ENCODE measurements around the gene COL27A1.

COL27A1 gene

GRCh38 chr9:114296338-114296737 is 141.0 kb downstream of the COL27A1 start:
- no peak overlapping the region for H2AK5ac ChIP-seq (ENCODE audit: low read length)
- no peaks in the 10 kb centered on the region for H3K27me3 ChIP-seq (ENCODE audit: insufficient read depth, low read length)
- H3K9me3 ChIP-seq (ENCODE audit: insufficient read depth, low read depth, low read length) = peaks cover 2% of the 10 kb centered on the region
- H3K18ac ChIP-seq (ENCODE audit: low read length) = no peak overlapping the region
- H3K27ac ChIP-seq (ENCODE audit: low read depth, low read length) = no peak overlapping the region
- H2BK5ac ChIP-seq (ENCODE audit: low read depth, low read length, poor library complexity) = no peak overlapping the region
- no peak overlapping the region for H3K14ac ChIP-seq (ENCODE audit: low read length)
- no peak overlapping the region for H2BK120ac ChIP-seq (ENCODE audit: insufficient read depth, low read length, poor library complexity)
- H3K4me1 ChIP-seq (ENCODE audit: control insufficient read depth in 1 of 2, insufficient read depth in 2 of 2, low read length in 2 of 2) = peaks cover 0 to 3% of the 10 kb centered on the region in 2 experiments
- H3K9ac ChIP-seq (ENCODE audit: low read length) = no peak overlapping the region
- no peak overlapping the region for H2BK12ac ChIP-seq (ENCODE audit: low read length)
- no peak overlapping the region for H2AFZ ChIP-seq (ENCODE audit: insufficient read depth, low read length, poor library complexity)
- H3K79me1 ChIP-seq (ENCODE audit: low read length) = no peaks in the 10 kb centered on the region
- H3K4me2 ChIP-seq (ENCODE audit: low read length) = no peak overlapping the region
- WGBS (ENCODE audit: extremely low coverage, insufficient coverage, insufficient read length) = no CpG with 5 or more reads among the region's 1 CpG
- no peak overlapping the region for H4K12ac ChIP-seq (ENCODE audit: low read depth, low read length)
- DNase-seq = no peak
- H4K8ac ChIP-seq (ENCODE audit: low read depth, low read length) = no peak overlapping the region
- peaks cover 32 to 33% of the 10 kb centered on the region in 2 experiments for H3K36me3 ChIP-seq (ENCODE audit: control insufficient read depth in 1 of 2, insufficient read depth in 2 of 2, low read length in 2 of 2)
- no peak overlapping the region for H3K4ac ChIP-seq (ENCODE audit: low read depth, low read length)
- no peak overlapping the region for H3K23ac ChIP-seq (ENCODE audit: low read length)
- no peaks in the 10 kb centered on the region for H3K79me2 ChIP-seq (ENCODE audit: control insufficient read depth, insufficient read depth, low read length, poor library complexity)
- H3K4me3 ChIP-seq (ENCODE audit: low read depth, low read length) = no peak overlapping the region
- no peak overlapping the region for H4K91ac ChIP-seq (ENCODE audit: low read depth, low read length)

- H3K4me1 ChIP-seq (ENCODE audit: control insufficient read depth in 1 of 2, insufficient read depth in 2 of 2, low read length in 2 of 2) = peaks cover 0 to 3% of the 10 kb centered on the region in 2 experiments
- H3K23ac ChIP-seq (ENCODE audit: low read length) = no peak overlapping the region
- no peak overlapping the region for H4K91ac ChIP-seq (ENCODE audit: low read depth, low read length)
- no CpG with 5 or more reads among the region's 15 CpGs for WGBS (ENCODE audit: extremely low coverage, insufficient coverage, insufficient read length)
- no peak overlapping the region for H3K4ac ChIP-seq (ENCODE audit: low read depth, low read length)
- peaks cover 38 to 44% of the 10 kb centered on the region in 2 experiments for H3K36me3 ChIP-seq (ENCODE audit: control insufficient read depth in 1 of 2, insufficient read depth in 2 of 2, low read length in 2 of 2)
- no peak overlapping the region for H2AFZ ChIP-seq (ENCODE audit: insufficient read depth, low read length, poor library complexity)
- no peak overlapping the region for H2BK120ac ChIP-seq (ENCODE audit: insufficient read depth, low read length, poor library complexity)
- no peak overlapping the region for H3K9ac ChIP-seq (ENCODE audit: low read length)
- no peak overlapping the region for H2BK5ac ChIP-seq (ENCODE audit: low read depth, low read length, poor library complexity)
- H3K4me2 ChIP-seq (ENCODE audit: low read length) = no peak overlapping the region
- H2BK12ac ChIP-seq (ENCODE audit: low read length) = no peak overlapping the region
- no peak overlapping the region for H4K8ac ChIP-seq (ENCODE audit: low read depth, low read length)
- no peak overlapping the region for H3K27ac ChIP-seq (ENCODE audit: low read depth, low read length)
- no peaks in the 10 kb centered on the region for H3K9me3 ChIP-seq (ENCODE audit: insufficient read depth, low read depth, low read length)
- no peaks in the 10 kb centered on the region for H3K79me2 ChIP-seq (ENCODE audit: control insufficient read depth, insufficient read depth, low read length, poor library complexity)
- H2AK5ac ChIP-seq (ENCODE audit: low read length) = no peak overlapping the region
- H3K79me1 ChIP-seq (ENCODE audit: low read length) = no peaks in the 10 kb centered on the region
- H3K18ac ChIP-seq (ENCODE audit: low read length) = no peak overlapping the region
- no peak for DNase-seq
- H3K27me3 ChIP-seq (ENCODE audit: insufficient read depth, low read length) = no peaks in the 10 kb centered on the region
- no peak overlapping the region for H4K12ac ChIP-seq (ENCODE audit: low read depth, low read length)
- H3K4me3 ChIP-seq (ENCODE audit: low read depth, low read length) = no peak overlapping the region
- no peak overlapping the region for H3K14ac ChIP-seq (ENCODE audit: low read length)
Observed at GRCh38 chr9:114299286-114300152, 144.2 kb downstream of the COL27A1 start.

GRCh38 chr9:114300153-114300845 is 145.0 kb downstream of the COL27A1 start:
- no peak overlapping the region for H2BK12ac ChIP-seq (ENCODE audit: low read length)
- no CpG with 5 or more reads among the region's 4 CpGs for WGBS (ENCODE audit: extremely low coverage, insufficient coverage, insufficient read length)
- H3K4me2 ChIP-seq (ENCODE audit: low read length) = no peak overlapping the region

GRCh38 chr9:114300846-114301797 is 145.8 kb downstream of the COL27A1 start:
- H3K4ac ChIP-seq (ENCODE audit: low read depth, low read length) = no peak overlapping the region
- no peak overlapping the region for H4K91ac ChIP-seq (ENCODE audit: low read depth, low read length)
- no peaks in the 10 kb centered on the region for H3K9me3 ChIP-seq (ENCODE audit: insufficient read depth, low read depth, low read length)
- H3K23ac ChIP-seq (ENCODE audit: low read length) = no peak overlapping the region
- H3K79me2 ChIP-seq (ENCODE audit: control insufficient read depth, insufficient read depth, low read length, poor library complexity) = no peaks in the 10 kb centered on the region
- no peak overlapping the region for H3K4me2 ChIP-seq (ENCODE audit: low read length)
- DNase-seq = no peak
- peaks cover 0 to 3% of the 10 kb centered on the region in 2 experiments for H3K4me1 ChIP-seq (ENCODE audit: control insufficient read depth in 1 of 2, insufficient read depth in 2 of 2, low read length in 2 of 2)
- no peak overlapping the region for H2AK5ac ChIP-seq (ENCODE audit: low read length)
- H3K36me3 ChIP-seq (ENCODE audit: control insufficient read depth in 1 of 2, insufficient read depth in 2 of 2, low read length in 2 of 2) = peaks cover 45 to 53% of the 10 kb centered on the region in 2 experiments
- H3K18ac ChIP-seq (ENCODE audit: low read length) = no peak overlapping the region
- no peaks in the 10 kb centered on the region for H3K27me3 ChIP-seq (ENCODE audit: insufficient read depth, low read length)
- no peak overlapping the region for H2BK5ac ChIP-seq (ENCODE audit: low read depth, low read length, poor library complexity)
- H3K14ac ChIP-seq (ENCODE audit: low read length) = no peak overlapping the region
- H4K12ac ChIP-seq (ENCODE audit: low read depth, low read length) = no peak overlapping the region
- no peak overlapping the region for H4K8ac ChIP-seq (ENCODE audit: low read depth, low read length)
- no peak overlapping the region for H3K4me3 ChIP-seq (ENCODE audit: low read depth, low read length)
- no peak overlapping the region for H3K27ac ChIP-seq (ENCODE audit: low read depth, low read length)
- no CpG with 5 or more reads among the region's 31 CpGs for WGBS (ENCODE audit: extremely low coverage, insufficient coverage, insufficient read length)
- no peak overlapping the region for H2BK12ac ChIP-seq (ENCODE audit: low read length)
- H2BK120ac ChIP-seq (ENCODE audit: insufficient read depth, low read length, poor library complexity) = no peak overlapping the region
- H3K79me1 ChIP-seq (ENCODE audit: low read length) = no peaks in the 10 kb centered on the region
- H3K9ac ChIP-seq (ENCODE audit: low read length) = no peak overlapping the region
- H2AFZ ChIP-seq (ENCODE audit: insufficient read depth, low read length, poor library complexity) = no peak overlapping the region

More at GRCh38 chr9:114300153-114300845, 145.0 kb downstream of the COL27A1 start:
- Histone ChIP-seq H3K79me2 (ENCODE audit: control insufficient read depth, insufficient read depth, low read length, poor library complexity) (no peaks in the 10 kb centered on the region), H3K23ac (ENCODE audit: low read length) (no peak overlapping the region), H3K4me1 (ENCODE audit: control insufficient read depth in 1 of 2, insufficient read depth in 2 of 2, low read length in 2 of 2) (peaks cover 0 to 3% of the 10 kb centered on the region in 2 experiments), H2BK5ac (ENCODE audit: low read depth, low read length, poor library complexity) (no peak overlapping the region), H3K9me3 (ENCODE audit: insufficient read depth, low read depth, low read length) (no peaks in the 10 kb centered on the region), H3K4me3 (ENCODE audit: low read depth, low read length) (no peak overlapping the region), H2BK120ac (ENCODE audit: insufficient read depth, low read length, poor library complexity) (no peak overlapping the region), H3K27me3 (ENCODE audit: insufficient read depth, low read length) (no peaks in the 10 kb centered on the region), H2AK5ac (ENCODE audit: low read length) (no peak overlapping the region), H4K91ac (ENCODE audit: low read depth, low read length) (no peak overlapping the region), H3K14ac (ENCODE audit: low read length) (no peak overlapping the region), H3K9ac (ENCODE audit: low read length) (no peak overlapping the region), H4K8ac (ENCODE audit: low read depth, low read length) (no peak overlapping the region), H3K27ac (ENCODE audit: low read depth, low read length) (no peak overlapping the region), H3K4ac (ENCODE audit: low read depth, low read length) (no peak overlapping the region), H4K12ac (ENCODE audit: low read depth, low read length) (no peak overlapping the region), H3K79me1 (ENCODE audit: low read length) (no peaks in the 10 kb centered on the region), H3K36me3 (ENCODE audit: control insufficient read depth in 1 of 2, insufficient read depth in 2 of 2, low read length in 2 of 2) (peaks cover 45 to 52% of the 10 kb centered on the region in 2 experiments), H3K18ac (ENCODE audit: low read length) (no peak overlapping the region), H2AFZ (ENCODE audit: insufficient read depth, low read length, poor library complexity) (no peak overlapping the region)
- DNase-seq = no peak

Data from trophoblast cell (in vitro differentiated cells and primary cell).